Coronary artery (tissue), 2 donors: ENCODE measurements around the gene ANO9.
A peak's percentile ranks its signal among the peaks of the same experiment; 100 is the strongest.
"Not testable (repeated sequence)": the region's sequence is repeated elsewhere in the genome, so short reads cannot be mapped to it uniquely, and the experiment has no call there.

Experiments used
- DNase-seq: peaks from one replicate; pipeline ENCODE4 v3.0.0-alpha.2; 2017; ENCODE audit warnings: low spot score
- H3K27ac ChIP-seq, 2 donors: fragments of 200-600 bp; sonication (generic); one replicate each; pipeline ENCODE4 v1.5.1; 2016 to 2019
- H3K4me3 ChIP-seq: fragments of 200-600 bp; sonication (generic); 2 replicates; pipeline ENCODE4 v1.5.1; 2016; ENCODE audit warnings: mild to moderate bottlenecking, moderate library complexity
- TF ChIP-seq, protein P1 (sequence below): fragments of 200-600 bp; sonication (generic); IDR thresholded peaks from one replicate; pipeline ENCODE4 v1.5.1; 2019; ENCODE audit warnings: antibody characterized with exemption

Gene ANO9

GRCh38 chr11:403021-403760 is 38.6 kb downstream of the ANO9 start:
- H3K4me3 ChIP-seq: no peak overlapping the region
- no peak for DNase-seq
- H3K27ac ChIP-seq: no peak overlapping the region
- TF ChIP-seq, protein P1, sequence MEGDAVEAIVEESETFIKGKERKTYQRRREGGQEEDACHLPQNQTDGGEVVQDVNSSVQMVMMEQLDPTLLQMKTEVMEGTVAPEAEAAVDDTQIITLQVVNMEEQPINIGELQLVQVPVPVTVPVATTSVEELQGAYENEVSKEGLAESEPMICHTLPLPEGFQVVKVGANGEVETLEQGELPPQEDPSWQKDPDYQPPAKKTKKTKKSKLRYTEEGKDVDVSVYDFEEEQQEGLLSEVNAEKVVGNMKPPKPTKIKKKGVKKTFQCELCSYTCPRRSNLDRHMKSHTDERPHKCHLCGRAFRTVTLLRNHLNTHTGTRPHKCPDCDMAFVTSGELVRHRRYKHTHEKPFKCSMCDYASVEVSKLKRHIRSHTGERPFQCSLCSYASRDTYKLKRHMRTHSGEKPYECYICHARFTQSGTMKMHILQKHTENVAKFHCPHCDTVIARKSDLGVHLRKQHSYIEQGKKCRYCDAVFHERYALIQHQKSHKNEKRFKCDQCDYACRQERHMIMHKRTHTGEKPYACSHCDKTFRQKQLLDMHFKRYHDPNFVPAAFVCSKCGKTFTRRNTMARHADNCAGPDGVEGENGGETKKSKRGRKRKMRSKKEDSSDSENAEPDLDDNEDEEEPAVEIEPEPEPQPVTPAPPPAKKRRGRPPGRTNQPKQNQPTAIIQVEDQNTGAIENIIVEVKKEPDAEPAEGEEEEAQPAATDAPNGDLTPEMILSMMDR: no peak

- H3K27ac ChIP-seq, H3K4me3 ChIP-seq, DNase-seq: not testable (repeated sequence)
Observed at GRCh38 chr11:401196-401595, 40.6 kb downstream of the ANO9 start.

GRCh38 chr11:400241-400689 is 41.5 kb downstream of the ANO9 start:
- DNase-seq: no peak
- TF ChIP-seq, protein P1: no peak
- H3K27ac ChIP-seq: no peak overlapping the region
- no peak overlapping the region for H3K4me3 ChIP-seq

DNA sequence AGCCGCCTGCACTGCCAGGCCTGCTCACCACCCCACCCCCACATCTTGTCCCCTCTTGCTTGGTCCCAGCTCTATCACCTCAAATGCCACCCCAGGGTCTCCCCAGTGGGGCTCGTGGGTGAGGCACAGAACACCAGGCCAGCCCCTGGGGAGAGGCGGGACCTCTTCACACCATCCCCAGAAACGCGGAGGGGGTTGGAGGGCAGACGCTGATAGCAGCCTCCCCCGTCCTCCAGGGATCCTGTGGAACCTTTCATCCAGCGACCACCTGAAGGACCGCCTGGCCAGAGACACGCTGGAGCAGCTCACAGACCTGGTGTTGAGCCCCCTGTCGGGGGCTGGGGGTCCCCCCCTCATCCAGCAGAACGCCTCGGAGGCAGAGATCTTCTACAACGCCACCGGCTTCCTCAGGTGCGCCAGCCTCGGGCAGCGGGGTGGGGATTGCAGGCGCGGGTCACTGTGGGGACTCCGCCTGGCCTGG is 42.0 kb downstream of the ANO9 start:
- Histone ChIP-seq H3K4me3 (no peak overlapping the region), H3K27ac (no peak overlapping the region)
- DNase-seq: no peak
- TF ChIP-seq, protein P1: no peak

- TF ChIP-seq, protein P1: no peak
- DNase-seq: no peak
- Histone ChIP-seq H3K4me3 (no peak overlapping the region), H3K27ac (no peak overlapping the region)
Observed at GRCh38 chr11:398826-399225, 43.0 kb downstream of the ANO9 start.

DNA sequence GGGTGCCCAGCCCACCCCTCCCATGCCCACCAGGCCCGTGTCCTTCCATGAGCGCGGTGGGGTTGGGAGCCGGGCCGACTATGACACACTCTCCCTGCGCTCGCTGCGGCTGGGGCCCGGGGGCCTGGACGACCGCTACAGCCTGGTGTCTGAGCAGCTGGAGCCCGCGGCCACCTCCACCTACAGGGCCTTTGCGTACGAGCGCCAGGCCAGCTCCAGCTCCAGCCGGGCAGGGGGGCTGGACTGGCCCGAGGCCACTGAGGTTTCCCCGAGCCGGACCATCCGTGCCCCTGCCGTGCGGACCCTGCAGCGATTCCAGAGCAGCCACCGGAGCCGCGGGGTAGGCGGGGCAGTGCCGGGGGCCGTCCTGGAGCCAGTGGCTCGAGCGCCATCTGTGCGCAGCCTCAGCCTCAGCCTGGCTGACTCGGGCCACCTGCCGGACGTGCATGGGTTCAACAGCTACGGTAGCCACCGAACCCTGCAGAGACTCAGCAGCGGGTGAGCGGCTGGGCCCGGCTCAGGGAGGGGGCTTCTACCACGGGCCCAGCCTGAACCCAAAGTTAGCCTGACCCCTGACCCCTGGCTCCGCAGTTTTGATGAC is 44.8 kb downstream of the ANO9 start:
- Histone ChIP-seq H3K27ac (no peak overlapping the region), H3K4me3 (peak overlapping the region; percentile 67)
- TF ChIP-seq, protein P1: peak; percentile 36
- DNase-seq: no peak

DNA sequence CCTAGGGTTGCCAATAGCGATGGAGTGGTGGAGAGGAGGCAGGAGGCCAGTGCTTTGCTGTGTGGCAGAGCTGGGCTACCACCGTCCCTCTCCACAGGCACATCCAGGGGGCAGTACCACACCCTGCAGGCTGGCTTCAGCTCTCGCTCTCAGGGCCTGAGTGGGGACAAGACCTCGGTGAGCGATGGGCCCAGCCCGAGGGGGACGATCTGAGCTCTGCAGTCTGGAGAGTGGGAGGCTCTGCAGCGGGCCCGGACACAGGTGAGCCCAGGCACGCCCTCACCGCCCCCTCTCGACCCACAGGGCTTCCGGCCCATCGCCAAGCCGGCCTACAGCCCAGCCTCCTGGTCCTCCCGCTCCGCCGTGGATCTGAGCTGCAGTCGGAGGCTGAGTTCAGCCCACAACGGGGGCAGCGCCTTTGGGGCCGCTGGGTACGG is 45.3 kb downstream of the ANO9 start:
- peak overlapping the region; percentile 67 for H3K4me3 ChIP-seq
- no peak overlapping the region for H3K27ac ChIP-seq
- no peak for DNase-seq
- TF ChIP-seq, protein P1: no peak
